Nephron (organoid): ENCODE measurements around the gene PSMD14.
"Not testable (repeated sequence)": the region's sequence is repeated elsewhere in the genome, so short reads cannot be mapped to it uniquely, and the experiment has no call there.

Experiments used
- H3K27ac Mint-ChIP-seq, 3 experiments: 2 replicates each; pipeline ENCODE4 v1.8.0; 2020; ENCODE audit warnings: mixed read lengths in 3 of 3, mild to moderate bottlenecking in 2 of 3, moderate library complexity in 1 of 3
- H3K27me3 Mint-ChIP-seq: 2 replicates; pipeline ENCODE4 v1.8.0; 2021; ENCODE audit warnings: low read depth, mild to moderate bottlenecking, moderate library complexity, mixed read lengths
- H3K36me3 Mint-ChIP-seq: 2 replicates; pipeline ENCODE4 v1.8.0; 2020; ENCODE audit warnings: low read depth, mixed read lengths
- H3K4me1 Mint-ChIP-seq: 2 replicates; pipeline ENCODE4 v1.8.0; 2020; ENCODE audit warnings: mixed read lengths
- H3K4me3 Mint-ChIP-seq, 3 experiments: 2 replicates each; pipeline ENCODE4 v1.8.0; 2020; ENCODE audit warnings: mild to moderate bottlenecking in 3 of 3, mixed read lengths in 3 of 3, moderate library complexity in 2 of 3
- H3K9me3 Mint-ChIP-seq: 2 replicates; pipeline ENCODE4 v1.8.0; 2020; ENCODE audit warnings: mixed read lengths
- TF ChIP-seq, protein P1 (sequence below), 3 experiments: fragments of 200-600 bp; sonication (generic); IDR thresholded peaks; one replicate each; pipeline ENCODE4 v1.5.0; 2021; ENCODE audit warnings: antibody characterized with exemption in 3 of 3; ENCODE audit not compliant: unreplicated experiment in 3 of 3

The PSMD14 gene

GRCh38 chr2:161337247-161337646 is 29.0 kb downstream of the PSMD14 start:
- H3K36me3 Mint-ChIP-seq: peaks cover 28% of the 10 kb centered on the region

DNA sequence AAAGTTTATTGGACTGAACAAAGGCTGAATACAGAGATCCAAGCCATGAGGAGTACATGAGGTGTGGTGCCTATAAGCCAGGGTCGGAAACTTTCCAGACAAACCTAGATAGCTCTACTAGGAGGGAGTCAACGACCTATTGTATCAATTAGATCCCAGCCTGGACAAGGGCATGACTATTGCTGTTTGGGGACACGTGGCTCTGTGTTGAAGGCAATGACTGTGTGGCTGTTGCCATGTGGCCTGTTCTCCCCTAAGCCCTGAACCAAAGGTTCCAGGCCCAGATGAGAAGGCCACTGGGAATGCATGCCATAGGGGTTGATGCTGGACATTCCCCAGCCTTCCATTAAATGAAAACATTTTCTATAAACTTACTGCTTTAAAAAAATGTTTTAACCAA is 31.3 kb downstream of the PSMD14 start:
- H3K36me3 Mint-ChIP-seq: peaks cover 44% of the 10 kb centered on the region
- H3K27ac Mint-ChIP-seq, H3K27me3 Mint-ChIP-seq, H3K4me1 Mint-ChIP-seq, H3K4me3 Mint-ChIP-seq: not testable (repeated sequence)
- H3K9me3 Mint-ChIP-seq: peaks cover 17% of the 10 kb centered on the region

More at GRCh38 chr2:161337247-161337646, 29.0 kb downstream of the PSMD14 start:
- peaks cover 5% of the 10 kb centered on the region for H3K9me3 Mint-ChIP-seq
- no peak overlapping the region for H3K27ac Mint-ChIP-seq
- TF ChIP-seq, protein P1, sequence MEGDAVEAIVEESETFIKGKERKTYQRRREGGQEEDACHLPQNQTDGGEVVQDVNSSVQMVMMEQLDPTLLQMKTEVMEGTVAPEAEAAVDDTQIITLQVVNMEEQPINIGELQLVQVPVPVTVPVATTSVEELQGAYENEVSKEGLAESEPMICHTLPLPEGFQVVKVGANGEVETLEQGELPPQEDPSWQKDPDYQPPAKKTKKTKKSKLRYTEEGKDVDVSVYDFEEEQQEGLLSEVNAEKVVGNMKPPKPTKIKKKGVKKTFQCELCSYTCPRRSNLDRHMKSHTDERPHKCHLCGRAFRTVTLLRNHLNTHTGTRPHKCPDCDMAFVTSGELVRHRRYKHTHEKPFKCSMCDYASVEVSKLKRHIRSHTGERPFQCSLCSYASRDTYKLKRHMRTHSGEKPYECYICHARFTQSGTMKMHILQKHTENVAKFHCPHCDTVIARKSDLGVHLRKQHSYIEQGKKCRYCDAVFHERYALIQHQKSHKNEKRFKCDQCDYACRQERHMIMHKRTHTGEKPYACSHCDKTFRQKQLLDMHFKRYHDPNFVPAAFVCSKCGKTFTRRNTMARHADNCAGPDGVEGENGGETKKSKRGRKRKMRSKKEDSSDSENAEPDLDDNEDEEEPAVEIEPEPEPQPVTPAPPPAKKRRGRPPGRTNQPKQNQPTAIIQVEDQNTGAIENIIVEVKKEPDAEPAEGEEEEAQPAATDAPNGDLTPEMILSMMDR (IDR thresholded peaks at IDR 0.05; ENCODE audit: unreplicated experiment in 3 of 3): no peak
- H3K4me3 Mint-ChIP-seq: no peak overlapping the region
- no peaks in the 10 kb centered on the region for H3K27me3 Mint-ChIP-seq
- no peaks in the 10 kb centered on the region for H3K4me1 Mint-ChIP-seq

GRCh38 chr2:161340930-161341413 is 32.7 kb downstream of the PSMD14 start:
- peaks cover 58% of the 10 kb centered on the region for H3K36me3 Mint-ChIP-seq
- not testable (repeated sequence) for H3K4me1 Mint-ChIP-seq, H3K27me3 Mint-ChIP-seq, H3K27ac Mint-ChIP-seq, H3K4me3 Mint-ChIP-seq
- peaks cover 20% of the 10 kb centered on the region for H3K9me3 Mint-ChIP-seq

DNA sequence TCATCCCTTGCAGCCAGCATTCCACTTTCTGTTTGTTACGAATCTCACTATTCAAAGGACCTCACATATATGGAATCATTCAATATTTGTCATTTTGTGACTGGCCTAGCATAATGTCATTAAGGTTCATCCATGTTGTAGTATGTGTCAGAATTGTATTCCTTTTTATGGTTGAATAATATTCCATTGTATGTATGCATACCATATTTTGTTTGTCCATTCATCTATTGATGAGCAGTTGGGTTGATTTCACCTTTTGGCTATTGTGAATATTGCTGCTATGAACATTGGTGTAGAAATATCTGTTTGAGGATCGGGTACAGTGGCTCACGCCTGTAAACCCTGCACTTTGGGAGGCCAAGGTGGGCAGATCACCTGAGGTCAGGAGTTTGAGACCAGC is 35.0 kb downstream of the PSMD14 start:
- H3K27ac Mint-ChIP-seq: no peak overlapping the region
- H3K9me3 Mint-ChIP-seq: peaks cover 20% of the 10 kb centered on the region
- H3K4me3 Mint-ChIP-seq: no peak overlapping the region
- H3K36me3 Mint-ChIP-seq: peaks cover 64% of the 10 kb centered on the region
- TF ChIP-seq, protein P1 (IDR thresholded peaks at IDR 0.05; ENCODE audit: unreplicated experiment in 3 of 3): no peak
- no peaks in the 10 kb centered on the region for H3K4me1 Mint-ChIP-seq
- H3K27me3 Mint-ChIP-seq: no peaks in the 10 kb centered on the region

DNA sequence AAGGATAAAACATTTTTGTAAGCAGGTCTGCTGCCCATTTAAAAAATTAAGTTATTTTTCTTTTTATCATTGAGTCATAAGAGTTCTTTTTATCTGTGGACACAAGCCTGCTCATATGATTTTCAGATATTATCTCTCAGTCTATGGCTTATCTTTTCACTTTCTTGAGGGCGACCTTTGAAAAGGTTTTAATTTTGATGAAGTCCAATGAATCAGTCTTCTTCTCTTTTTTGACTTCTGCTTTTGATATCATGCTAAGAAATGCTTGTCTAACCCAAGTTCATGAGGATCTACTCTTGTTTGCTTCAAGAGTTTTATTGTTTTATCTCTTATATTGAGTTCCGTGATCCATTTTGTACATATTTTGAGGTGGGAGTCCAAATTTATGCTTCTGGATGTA is 36.5 kb downstream of the PSMD14 start:
- Mint-ChIP-seq H3K27me3 (no peaks in the 10 kb centered on the region), H3K36me3 (peaks cover 55% of the 10 kb centered on the region), H3K27ac (no peak overlapping the region), H3K4me3 (no peak overlapping the region), H3K4me1 (no peaks in the 10 kb centered on the region), H3K9me3 (peaks cover 20% of the 10 kb centered on the region)
- TF ChIP-seq, protein P1 (IDR thresholded peaks at IDR 0.05; ENCODE audit: unreplicated experiment in 3 of 3): no peak

- H3K36me3 Mint-ChIP-seq: no peaks in the 10 kb centered on the region
- no peaks in the 10 kb centered on the region for H3K9me3 Mint-ChIP-seq
- no peak overlapping the region for H3K27ac Mint-ChIP-seq
- H3K4me1 Mint-ChIP-seq: peaks cover 19% of the 10 kb centered on the region
- TF ChIP-seq, protein P1 (IDR thresholded peaks at IDR 0.05; ENCODE audit: unreplicated experiment in 3 of 3): no peak
- no peaks in the 10 kb centered on the region for H3K27me3 Mint-ChIP-seq
- no peak overlapping the region for H3K4me3 Mint-ChIP-seq
These were observed 43.5 kb downstream of the PSMD14 start for GRCh38 chr2:161351678-161352077.

DNA sequence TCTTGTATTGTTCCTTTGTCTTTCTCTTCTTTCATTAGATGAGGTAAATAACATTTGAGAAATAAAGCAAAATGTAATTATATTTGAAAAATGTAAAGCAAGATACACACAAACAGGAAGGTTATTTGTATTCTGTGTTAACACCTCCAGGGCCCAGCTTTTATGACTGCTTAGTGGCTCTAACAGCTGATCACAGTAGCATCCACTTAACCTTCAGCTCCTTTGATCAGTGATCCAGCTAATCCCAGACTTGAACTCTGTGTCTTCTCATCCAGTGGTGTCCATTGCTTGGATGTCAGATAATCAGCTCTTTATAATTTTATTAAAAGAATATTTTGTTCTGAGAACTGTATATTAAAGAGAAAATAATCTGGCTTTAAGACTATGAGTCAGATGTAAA is 44.5 kb downstream of the PSMD14 start:
- Mint-ChIP-seq H3K4me1 (peaks cover 19% of the 10 kb centered on the region), H3K9me3 (no peaks in the 10 kb centered on the region), H3K27ac (no peak overlapping the region), H3K27me3 (no peaks in the 10 kb centered on the region), H3K36me3 (no peaks in the 10 kb centered on the region), H3K4me3 (no peak overlapping the region)
- TF ChIP-seq, protein P1 (IDR thresholded peaks at IDR 0.05; ENCODE audit: unreplicated experiment in 3 of 3): no peak
